H9 (cell line): ENCODE data around the gene CCNL1. TPM values are rescaled to one million over a fixed set of nuclear protein-coding genes. Genes with fewer than 3 reads are reported as not detected.

Source experiments
- DNase-seq: peaks from one replicate; pipeline ENCODE4 v3.0.0-alpha.2; 2017
- H2AFZ ChIP-seq: one replicate; pipeline ENCODE4 v1.6.1; 2013; ENCODE audit warnings: mild to moderate bottlenecking, low read length, control low read depth, moderate library complexity
- H2AK5ac ChIP-seq: 2 replicates; pipeline ENCODE4 v1.6.1; 2013; ENCODE audit warnings: low read length, control low read depth, mixed read lengths; ENCODE audit not compliant: insufficient read length
- H2BK120ac ChIP-seq: one replicate; pipeline ENCODE4 v1.6.1; 2013; ENCODE audit warnings: low read depth, mild to moderate bottlenecking, low read length, control low read depth, inconsistent platforms; ENCODE audit not compliant: poor library complexity, severe bottlenecking
- H2BK12ac ChIP-seq: 2 replicates; pipeline ENCODE4 v1.6.1; 2013; ENCODE audit warnings: low read length, control low read depth, mixed read lengths, low read depth; ENCODE audit not compliant: insufficient read length
- H2BK15ac ChIP-seq: 2 replicates; pipeline ENCODE4 v1.6.1; 2013; ENCODE audit warnings: low read depth, low read length, control low read depth
- H2BK20ac ChIP-seq: one replicate; pipeline ENCODE4 v1.6.1; 2013; ENCODE audit warnings: low read depth, mild to moderate bottlenecking, low read length, control low read depth, inconsistent platforms; ENCODE audit not compliant: poor library complexity, severe bottlenecking
- H2BK5ac ChIP-seq: 2 replicates; pipeline ENCODE4 v1.6.1; 2013; ENCODE audit warnings: low read length, control low read depth, mixed read lengths; ENCODE audit not compliant: insufficient read length
- H3K14ac ChIP-seq: 2 replicates; pipeline ENCODE4 v1.6.1; 2013; ENCODE audit warnings: low read length, control low read depth; ENCODE audit not compliant: insufficient read depth
- H3K18ac ChIP-seq: 2 replicates; pipeline ENCODE4 v1.6.1; 2013; ENCODE audit warnings: low read depth, mild to moderate bottlenecking, mixed read lengths, low read length, control low read depth; ENCODE audit not compliant: insufficient read length
- H3K23ac ChIP-seq: 2 replicates; pipeline ENCODE4 v1.6.1; 2013; ENCODE audit warnings: low read length, control low read depth, mixed read lengths, low read depth; ENCODE audit not compliant: insufficient read length
- H3K23me2 ChIP-seq: 2 replicates; pipeline ENCODE4 v1.6.1; 2013; ENCODE audit warnings: low read depth, mild to moderate bottlenecking, mixed read lengths, low read length, control low read depth; ENCODE audit not compliant: insufficient read length, poor library complexity, severe bottlenecking
- H3K27ac ChIP-seq: 2 replicates; pipeline ENCODE4 v1.5.1; 2013; ENCODE audit warnings: low read length, control low read depth, mixed read lengths, low read depth; ENCODE audit not compliant: insufficient read length
- H3K27me3 ChIP-seq: 2 replicates; pipeline ENCODE4 v1.6.1; 2013; ENCODE audit warnings: low read length, control low read depth, inconsistent platforms; ENCODE audit not compliant: insufficient read depth
- H3K4ac ChIP-seq: 2 replicates; pipeline ENCODE4 v1.6.1; 2013; ENCODE audit warnings: low read depth, mild to moderate bottlenecking, control low read depth, inconsistent platforms, low read length, moderate library complexity
- H3K4me1 ChIP-seq: 2 replicates; pipeline ENCODE4 v1.6.1; 2013; ENCODE audit warnings: low read length, control low read depth, inconsistent platforms; ENCODE audit not compliant: insufficient read depth
- H3K4me2 ChIP-seq: 2 replicates; pipeline ENCODE4 v1.6.1; 2013; ENCODE audit warnings: low read length, control low read depth, mixed read lengths; ENCODE audit not compliant: insufficient read length, insufficient read depth
- H3K56ac ChIP-seq: 2 replicates; pipeline ENCODE4 v1.6.1; 2013; ENCODE audit warnings: low read depth, mild to moderate bottlenecking, mixed read lengths, low read length, control low read depth; ENCODE audit not compliant: insufficient read length
- H3K79me1 ChIP-seq: 2 replicates; pipeline ENCODE4 v1.6.1; 2013; ENCODE audit warnings: low read depth, mild to moderate bottlenecking, moderate library complexity, low read length, control low read depth, inconsistent platforms; ENCODE audit not compliant: insufficient read depth, poor library complexity, severe bottlenecking
- H3K79me2 ChIP-seq: 2 replicates; pipeline ENCODE4 v1.6.1; 2013; ENCODE audit warnings: low read length, control low read depth, inconsistent platforms; ENCODE audit not compliant: insufficient read depth
- H3K9ac ChIP-seq: 2 replicates; pipeline ENCODE4 v1.6.1; 2013; ENCODE audit warnings: low read length, control low read depth, mixed read lengths; ENCODE audit not compliant: insufficient read length; ENCODE audit errors: extremely low read depth
- H3K9me3 ChIP-seq: one replicate; pipeline ENCODE4 v1.6.1; 2013; ENCODE audit warnings: low read depth, low read length, inconsistent platforms; ENCODE audit not compliant: control insufficient read depth
- H3T11ph ChIP-seq: one replicate; pipeline ENCODE4 v1.6.1; 2013; ENCODE audit warnings: mild to moderate bottlenecking, low read length, control low read depth, inconsistent platforms
- H4K20me1 ChIP-seq: one replicate; pipeline ENCODE4 v1.6.1; 2013; ENCODE audit not compliant: control insufficient read depth, insufficient read length, insufficient read depth
- H4K5ac ChIP-seq: 2 replicates; pipeline ENCODE4 v1.6.1; 2013; ENCODE audit warnings: low read depth, mild to moderate bottlenecking, mixed read lengths, low read length, control low read depth; ENCODE audit not compliant: insufficient read length
- H4K8ac ChIP-seq: replicated peaks from 2 replicates; pipeline ENCODE4 v1.6.1; 2013; ENCODE audit warnings: low read length, control low read depth, mixed read lengths, low read depth; ENCODE audit not compliant: insufficient read length
- H4K91ac ChIP-seq: 2 replicates; pipeline ENCODE4 v1.6.1; 2013; ENCODE audit warnings: low read depth, mild to moderate bottlenecking, moderate library complexity, mixed read lengths, low read length, control low read depth; ENCODE audit not compliant: insufficient read length
- H3K27ac Mint-ChIP-seq, 3 experiments: 2 replicates in 2 of 3; 3 replicates in 1 of 3; pipeline ENCODE4 v1.8.0; 2020 to 2021; ENCODE audit warnings: mixed read lengths in 3 of 3, mild to moderate bottlenecking in 1 of 3, moderate library complexity in 1 of 3
- H3K27me3 Mint-ChIP-seq: 2 replicates; pipeline ENCODE4 v1.8.0; 2021; ENCODE audit warnings: low read depth, mild to moderate bottlenecking, moderate library complexity, mixed read lengths
- H3K36me3 Mint-ChIP-seq, 3 experiments: 2 replicates in 2 of 3; 3 replicates in 1 of 3; pipeline ENCODE4 v1.8.0; 2020 to 2021; ENCODE audit warnings: low read depth in 3 of 3, mixed read lengths in 3 of 3; ENCODE audit not compliant: insufficient read depth in 1 of 3
- H3K4me1 Mint-ChIP-seq, 2 experiments: 2 replicates each; pipeline ENCODE4 v1.8.0; 2020; ENCODE audit warnings: mixed read lengths in 2 of 2
- H3K4me3 Mint-ChIP-seq, 2 experiments: 2 replicates in 1 of 2; 3 replicates in 1 of 2; pipeline ENCODE4 v1.8.0; 2020 to 2021; ENCODE audit warnings: mild to moderate bottlenecking in 2 of 2, mixed read lengths in 2 of 2, moderate library complexity in 1 of 2
- H3K9me3 Mint-ChIP-seq, 2 experiments: 2 replicates in 1 of 2; 3 replicates in 1 of 2; pipeline ENCODE4 v1.8.0; 2020; ENCODE audit warnings: mild to moderate bottlenecking in 2 of 2, mixed read lengths in 2 of 2, moderate library complexity in 1 of 2
- WGBS: extraction: QIAGEN DNeasy Blood & Tissue Kit; methylation state at CpG from one replicate; pipeline ENCODE4 v1.1.7; 2013; ENCODE audit warnings: missing lambda C conversion rate, low lambda C conversion rate, mixed read lengths; ENCODE audit not compliant: insufficient read length; ENCODE audit errors: extremely low coverage; 5-methylcytosine and 5-hydroxymethylcytosine counted together
- total RNA-seq: library from RNA; stranded (reverse); gene quantifications from 2 replicates; pipeline ENCODE4 v1.2.1, GENCODE V29; 2021
- TF ChIP-seq, protein P1 (sequence below): fragments of 200-600 bp; sonication (generic); conservative IDR thresholded peaks from 3 replicates; pipeline ENCODE4 v1.8.0; 2021; ENCODE audit warnings: antibody characterized with exemption, mild to moderate bottlenecking

The CCNL1 gene
- total RNA-seq, 1 experiment from 2014 or later: 103 TPM

DNA sequence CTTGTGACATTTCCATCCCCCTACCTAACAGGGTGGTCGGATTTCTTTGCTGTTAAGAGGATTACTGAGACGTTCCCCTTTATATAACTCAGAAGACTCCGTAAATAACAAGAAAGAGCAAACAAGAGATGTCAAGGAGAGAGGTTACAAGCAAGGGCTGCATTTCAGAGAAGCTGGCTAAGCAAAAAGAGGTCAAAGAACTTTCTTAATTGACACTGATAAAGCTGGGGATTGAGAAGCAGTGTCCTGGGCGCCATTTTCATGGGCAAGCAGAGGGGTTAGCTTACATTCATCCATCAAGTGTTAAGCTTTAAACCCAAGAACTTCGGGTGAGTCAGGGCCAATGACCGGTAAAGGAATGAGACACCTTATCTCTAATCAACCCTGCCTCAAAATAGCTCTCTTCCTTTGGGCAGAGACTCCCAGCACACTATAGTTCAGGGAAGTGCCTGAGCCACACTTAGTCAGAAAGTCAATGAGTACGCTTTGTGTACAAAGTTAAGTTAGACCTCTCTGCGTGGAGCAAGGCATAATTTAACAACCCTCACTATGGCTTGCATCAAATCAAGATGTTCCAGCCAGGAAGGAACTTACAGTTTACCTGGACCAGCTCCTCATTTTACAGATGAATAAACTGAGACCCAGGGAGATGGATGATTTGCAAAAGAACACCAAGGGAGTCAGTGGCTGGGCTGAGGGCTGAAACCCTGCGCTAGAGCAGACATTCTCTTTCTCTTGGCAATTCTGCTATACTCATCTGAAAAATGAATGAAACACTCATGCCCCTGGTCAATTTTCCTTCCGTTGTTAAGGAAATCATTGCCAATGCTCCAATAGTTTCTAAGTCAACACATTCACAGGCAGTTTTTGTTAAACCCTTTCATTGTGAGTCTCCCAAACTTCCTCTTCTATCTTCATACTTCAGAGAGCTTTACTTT is 44.6 kb downstream of the CCNL1 start:
- no peak overlapping the region for H2BK12ac ChIP-seq
- H3K9ac ChIP-seq: no peak overlapping the region
- Mint-ChIP-seq H3K36me3 (peaks cover 0 to 5% (median 0%) of the 10 kb centered on the region in 3 experiments; a peak in 2 of 7 replicates), H3K4me1 (peaks cover 15 to 34% of the 10 kb centered on the region in 2 experiments), H3K27ac (peak overlapping the region in 1 of 3 experiments; percentile 82; a peak in 2 of 7 replicates), H3K4me3 (no peak overlapping the region), H3K27me3 (no peaks in the 10 kb centered on the region; the same call in 1 of the 2 replicates), H3K9me3 (no peaks in the 10 kb centered on the region)
- no peak overlapping the region for H2BK5ac ChIP-seq
- H3K79me1 ChIP-seq: no peaks in the 10 kb centered on the region
- H3K27ac ChIP-seq: no peak overlapping the region
- no peak overlapping the region for H2AK5ac ChIP-seq
- H3K4me2 ChIP-seq: no peak overlapping the region
- no peak overlapping the region for H4K91ac ChIP-seq
- H3K14ac ChIP-seq: no peak overlapping the region
- TF ChIP-seq, protein P1, sequence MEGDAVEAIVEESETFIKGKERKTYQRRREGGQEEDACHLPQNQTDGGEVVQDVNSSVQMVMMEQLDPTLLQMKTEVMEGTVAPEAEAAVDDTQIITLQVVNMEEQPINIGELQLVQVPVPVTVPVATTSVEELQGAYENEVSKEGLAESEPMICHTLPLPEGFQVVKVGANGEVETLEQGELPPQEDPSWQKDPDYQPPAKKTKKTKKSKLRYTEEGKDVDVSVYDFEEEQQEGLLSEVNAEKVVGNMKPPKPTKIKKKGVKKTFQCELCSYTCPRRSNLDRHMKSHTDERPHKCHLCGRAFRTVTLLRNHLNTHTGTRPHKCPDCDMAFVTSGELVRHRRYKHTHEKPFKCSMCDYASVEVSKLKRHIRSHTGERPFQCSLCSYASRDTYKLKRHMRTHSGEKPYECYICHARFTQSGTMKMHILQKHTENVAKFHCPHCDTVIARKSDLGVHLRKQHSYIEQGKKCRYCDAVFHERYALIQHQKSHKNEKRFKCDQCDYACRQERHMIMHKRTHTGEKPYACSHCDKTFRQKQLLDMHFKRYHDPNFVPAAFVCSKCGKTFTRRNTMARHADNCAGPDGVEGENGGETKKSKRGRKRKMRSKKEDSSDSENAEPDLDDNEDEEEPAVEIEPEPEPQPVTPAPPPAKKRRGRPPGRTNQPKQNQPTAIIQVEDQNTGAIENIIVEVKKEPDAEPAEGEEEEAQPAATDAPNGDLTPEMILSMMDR: no peak
- no peak overlapping the region for H3K23ac ChIP-seq
- no peak overlapping the region for H2BK15ac ChIP-seq
- H3K4ac ChIP-seq: no peak overlapping the region
- no peaks in the 10 kb centered on the region for H3K4me1 ChIP-seq
- no CpG with 5 or more reads among the region's 10 CpGs for WGBS
- H3K27me3 ChIP-seq: no peaks in the 10 kb centered on the region
- H4K8ac ChIP-seq: no peak overlapping the region
- H2AFZ ChIP-seq: no peak overlapping the region
- no peak overlapping the region for H3K18ac ChIP-seq
- no peak overlapping the region for H3T11ph ChIP-seq
- no peak overlapping the region for H4K5ac ChIP-seq
- no peak for DNase-seq
- H2BK120ac ChIP-seq: no peak overlapping the region
- no peak overlapping the region for H3K56ac ChIP-seq
- H3K9me3 ChIP-seq: no peaks in the 10 kb centered on the region
- H3K23me2 ChIP-seq: no peaks in the 10 kb centered on the region
- H3K79me2 ChIP-seq: no peaks in the 10 kb centered on the region
- H2BK20ac ChIP-seq: no peak overlapping the region
- no peaks in the 10 kb centered on the region for H4K20me1 ChIP-seq
